ENCODE data around the gene TNIP3.

TNIP3 gene

GRCh38 chr4:121125498-121125885 lies 38.6 kb downstream of the TNIP3 start:
- no peak for DNase-seq (ENCODE audit: low read depth)
- no peak overlapping the region for H3K4me3 ChIP-seq (ENCODE audit: low read length)

GRCh38 chr4:121122661-121123060 lies 41.5 kb downstream of the TNIP3 start:
- no peak overlapping the region for H3K4me3 ChIP-seq (ENCODE audit: low read length)
- no peak for TF ChIP-seq CTCF (conservative IDR thresholded peaks at IDR 0.05; ENCODE audit: low read depth, low read length)
- no peak for DNase-seq (ENCODE audit: low read depth)

More at GRCh38 chr4:121125498-121125885, 38.6 kb downstream of the TNIP3 start:
- no peak for TF ChIP-seq CTCF (conservative IDR thresholded peaks at IDR 0.05; ENCODE audit: low read depth, low read length)

- no peak for DNase-seq (ENCODE audit: low read depth)
- H3K4me3 ChIP-seq (ENCODE audit: low read length) = no peak overlapping the region
- no peak for TF ChIP-seq CTCF (conservative IDR thresholded peaks at IDR 0.05; ENCODE audit: low read depth, low read length)
These were observed 44.4 kb downstream of the TNIP3 start for GRCh38 chr4:121119715-121120114.

GRCh38 chr4:121118344-121118743 lies 45.8 kb downstream of the TNIP3 start:
- DNase-seq (ENCODE audit: low read depth) = no peak
- no peak overlapping the region for H3K4me3 ChIP-seq (ENCODE audit: low read length)
- no peak for TF ChIP-seq CTCF (conservative IDR thresholded peaks at IDR 0.05; ENCODE audit: low read depth, low read length)

- DNase-seq (ENCODE audit: low read depth) = no peak
- no peak overlapping the region for H3K4me3 ChIP-seq (ENCODE audit: low read length)
- TF ChIP-seq CTCF (conservative IDR thresholded peaks at IDR 0.05; ENCODE audit: low read depth, low read length) = no peak
These were observed 49.4 kb downstream of the TNIP3 start for GRCh38 chr4:121114756-121115155.

GRCh38 chr4:121112530-121112929 lies 51.6 kb downstream of the TNIP3 start:
- no peak for DNase-seq (ENCODE audit: low read depth)
- TF ChIP-seq CTCF (conservative IDR thresholded peaks at IDR 0.05; ENCODE audit: low read depth, low read length) = peak; percentile 31

GRCh38 chr4:121108557-121108956 lies 55.6 kb downstream of the TNIP3 start:
- TF ChIP-seq CTCF (conservative IDR thresholded peaks at IDR 0.05; ENCODE audit: low read depth, low read length) = no peak
- DNase-seq (ENCODE audit: low read depth) = no peak
- H3K4me3 ChIP-seq (ENCODE audit: low read length) = no peak overlapping the region

More at GRCh38 chr4:121112530-121112929, 51.6 kb downstream of the TNIP3 start:
- no peak overlapping the region for H3K4me3 ChIP-seq (ENCODE audit: low read length)
